ENCODE data around the gene PTPN4.
"Not testable (repeated sequence)": the region's sequence is repeated elsewhere in the genome, so short reads cannot be mapped to it uniquely, and the experiment has no call there.

PTPN4 gene

GRCh38 chr2:119765433-119766002, 5.8 kb downstream of the PTPN4 start:
- DNase-seq = no peak

DNA sequence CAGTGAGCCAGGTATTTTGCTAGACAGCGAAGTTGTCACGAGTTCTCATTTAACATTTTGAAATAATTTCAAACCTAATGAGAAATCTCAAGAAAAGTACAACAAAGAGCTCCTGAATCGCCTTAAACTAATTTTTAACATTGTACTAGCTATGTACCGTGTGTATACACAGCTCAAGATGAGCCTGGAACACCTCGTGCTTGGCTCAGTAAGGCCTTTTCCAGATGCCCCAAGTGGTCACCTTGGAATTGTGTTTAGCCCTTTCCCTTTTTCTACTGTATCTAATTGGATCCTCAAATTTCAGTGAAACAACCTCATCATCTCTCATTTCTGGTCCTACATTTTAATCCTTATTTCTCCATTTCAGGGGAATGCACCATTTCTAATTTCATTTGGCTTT, 7.2 kb downstream of the PTPN4 start:
- no peak for DNase-seq

- no peak for DNase-seq
These were observed 9.0 kb downstream of the PTPN4 start for GRCh38 chr2:119768742-119769141.

- DNase-seq = no peak
These were observed 9.9 kb downstream of the PTPN4 start for GRCh38 chr2:119769645-119770044.

GRCh38 chr2:119771331-119771730, 11.6 kb downstream of the PTPN4 start:
- DNase-seq = no peak

DNA sequence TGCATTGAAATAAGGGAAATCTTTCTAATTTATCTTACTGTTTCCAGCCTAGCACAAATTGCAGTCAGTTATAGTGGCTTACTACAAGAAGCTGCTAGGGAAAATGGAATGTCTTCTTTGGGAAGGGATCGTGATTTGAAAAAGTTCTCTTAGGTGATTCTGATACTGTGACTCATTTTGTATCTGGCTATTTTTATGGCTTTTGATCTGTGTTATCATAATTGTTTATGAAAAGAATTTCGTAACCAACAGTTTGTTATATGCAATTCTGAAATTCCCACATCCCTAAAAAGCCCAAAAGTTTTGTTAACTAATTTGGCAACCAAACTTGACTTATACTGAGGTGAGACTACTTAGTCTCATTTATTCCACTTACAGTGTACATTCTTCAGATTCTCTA, 12.4 kb downstream of the PTPN4 start:
- no peak for DNase-seq

DNA sequence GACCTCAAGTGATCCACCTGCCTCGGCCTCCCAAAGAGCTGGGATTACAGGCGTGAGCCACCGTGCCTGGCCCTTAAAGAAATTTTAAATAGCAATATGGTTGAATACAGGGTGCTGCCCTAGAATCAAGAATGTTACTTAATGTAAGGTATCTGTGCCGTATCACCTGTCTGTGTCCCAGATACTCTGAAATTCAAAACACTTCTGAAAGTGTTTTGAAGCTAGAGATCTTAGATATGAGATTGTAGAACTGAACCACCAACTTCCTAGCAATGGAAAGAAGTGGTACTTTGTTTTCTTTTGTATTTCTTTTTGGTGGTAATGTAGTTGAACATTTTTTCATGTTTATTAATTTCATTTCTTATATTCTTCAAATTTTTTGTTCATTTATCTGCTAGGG, 13.0 kb downstream of the PTPN4 start:
- DNase-seq = no peak

- DNase-seq = no peak
These were observed 14.3 kb downstream of the PTPN4 start for GRCh38 chr2:119774026-119774425.

- DNase-seq = no peak
These were observed 15.4 kb downstream of the PTPN4 start for GRCh38 chr2:119775102-119775501.

GRCh38 chr2:119782308-119783027, 22.7 kb downstream of the PTPN4 start:
- DNase-seq = no peak

- no peak for DNase-seq
These were observed 25.2 kb downstream of the PTPN4 start for GRCh38 chr2:119784876-119785275.

- no peak for DNase-seq
These were observed 26.6 kb downstream of the PTPN4 start for GRCh38 chr2:119786295-119786694.

- no peak for DNase-seq
These were observed 29.0 kb downstream of the PTPN4 start for GRCh38 chr2:119788752-119789151.

GRCh38 chr2:119790466-119790865, 30.7 kb downstream of the PTPN4 start:
- no peak for DNase-seq

DNA sequence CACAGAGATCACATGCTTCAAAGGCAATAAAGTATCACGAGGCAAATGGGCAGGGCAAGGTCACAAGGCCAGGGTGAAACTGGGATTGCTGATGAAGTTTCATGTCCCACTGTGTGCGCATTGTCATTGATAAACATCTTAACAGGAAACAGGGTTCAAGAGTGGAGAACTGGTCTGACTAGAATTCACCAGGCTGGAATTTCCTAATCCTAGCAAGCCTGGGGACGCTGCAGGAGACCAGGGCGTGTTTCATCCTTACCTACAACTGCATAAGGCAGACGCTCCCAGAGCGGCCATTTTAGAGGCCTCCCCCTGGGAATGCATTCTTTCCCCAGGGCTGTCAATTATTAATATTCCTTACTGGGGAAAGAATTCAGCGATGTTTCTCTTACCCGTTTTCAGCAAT, 33.2 kb downstream of the PTPN4 start:
- DNase-seq = no peak

- DNase-seq = no peak
These were observed 34.5 kb downstream of the PTPN4 start for GRCh38 chr2:119794237-119794636.

GRCh38 chr2:119795309-119796303, 35.9 kb downstream of the PTPN4 start:
- no peak for DNase-seq

DNA sequence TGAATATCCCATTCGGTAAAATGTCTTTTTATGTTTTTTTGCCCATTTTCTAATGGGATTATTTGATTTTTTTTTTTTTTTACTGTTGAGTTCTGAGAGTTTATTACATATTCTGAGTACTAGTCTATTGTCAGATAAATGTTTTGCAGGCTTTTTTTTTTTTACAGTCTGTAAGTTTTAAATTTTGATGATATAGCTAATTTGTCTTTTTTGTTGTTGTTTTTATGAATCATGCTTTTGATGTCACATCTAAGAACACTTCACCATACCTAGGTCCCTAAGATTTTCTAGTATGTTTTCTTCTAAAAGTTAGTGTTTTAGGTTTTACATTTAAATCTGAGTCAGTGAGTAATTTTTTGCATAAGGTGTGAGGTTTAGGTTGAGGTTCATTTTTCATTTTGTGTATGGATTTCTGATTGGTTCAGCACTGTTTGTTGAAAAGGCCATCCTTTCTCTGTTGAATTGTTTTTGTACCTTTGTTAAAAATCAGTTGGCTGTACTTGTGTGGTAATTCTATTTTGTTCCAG, 40.7 kb downstream of the PTPN4 start:
- DNase-seq = no peak

DNA sequence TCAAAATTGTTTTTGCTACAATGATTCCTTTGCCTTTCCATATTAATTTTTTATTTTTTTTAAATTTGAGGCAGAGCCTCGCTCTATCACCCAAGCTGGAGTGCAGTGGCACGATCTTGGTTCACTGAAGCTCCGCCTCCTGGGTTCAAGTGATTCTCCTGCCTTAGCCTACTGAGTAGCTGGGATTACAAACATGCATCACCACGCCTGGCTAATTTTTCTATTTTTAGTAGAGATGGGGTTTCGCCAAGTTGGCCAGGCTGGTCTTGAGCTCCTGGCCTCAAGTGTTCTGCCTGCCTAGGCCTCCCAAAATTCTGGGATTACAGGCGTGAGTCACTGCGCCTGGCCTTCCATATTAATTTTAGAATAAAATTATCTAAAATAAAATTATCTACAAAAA, 41.3 kb downstream of the PTPN4 start:
- no peak for DNase-seq

GRCh38 chr2:119801989-119802388, 42.3 kb downstream of the PTPN4 start:
- DNase-seq = not testable (repeated sequence)

DNA sequence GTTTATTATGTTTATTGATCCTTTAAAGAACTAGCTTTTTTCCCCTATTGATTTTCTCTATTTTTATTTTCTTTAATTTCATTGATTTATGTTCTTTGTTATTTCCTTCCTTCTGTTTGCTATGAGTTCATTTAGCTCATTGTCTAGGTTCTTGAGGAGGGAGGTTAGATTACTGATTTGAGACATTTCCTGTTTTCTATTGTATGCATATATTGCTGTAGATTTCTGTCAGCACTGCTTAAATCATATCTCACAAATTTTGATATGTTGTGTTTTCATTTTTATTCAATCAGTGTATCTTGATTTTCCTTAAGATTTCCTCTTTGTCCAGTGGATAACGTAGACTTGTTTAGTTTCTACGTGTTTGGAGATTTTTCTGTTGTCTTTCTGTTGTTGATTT, 43.4 kb downstream of the PTPN4 start:
- DNase-seq = no peak

DNA sequence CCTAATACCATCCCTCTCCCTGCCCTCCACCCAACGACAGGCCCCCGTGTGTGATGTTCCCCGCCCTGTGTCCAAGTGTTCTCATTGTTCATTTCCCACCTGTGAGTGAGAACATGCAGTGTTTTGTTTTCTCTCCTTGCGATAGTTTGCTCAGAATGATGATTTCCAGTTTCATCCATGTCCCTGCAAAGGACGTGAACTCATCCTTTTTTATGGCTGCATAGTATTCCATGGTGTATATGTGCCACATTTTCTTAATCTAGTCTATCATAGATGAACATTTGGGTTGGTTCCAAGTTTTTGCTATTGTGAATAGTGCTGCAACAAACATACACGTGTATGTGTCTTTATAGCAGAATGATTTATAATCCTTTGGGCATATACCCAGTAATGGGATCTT, 44.7 kb downstream of the PTPN4 start:
- not testable (repeated sequence) for DNase-seq

GRCh38 chr2:119808516-119809147, 48.9 kb downstream of the PTPN4 start:
- no peak for DNase-seq
